Measurements from ENCODE around the gene EZR. TPM values are rescaled to one million over a fixed set of nuclear protein-coding genes. Genes with fewer than 3 reads are reported as not detected.

The EZR gene
- total and polyA plus RNA-seq, 2 of the 8 experiments (the other 6 are each of a cell fraction or from before 2014, with no cell fraction given) = 122 to 286 TPM

DNA sequence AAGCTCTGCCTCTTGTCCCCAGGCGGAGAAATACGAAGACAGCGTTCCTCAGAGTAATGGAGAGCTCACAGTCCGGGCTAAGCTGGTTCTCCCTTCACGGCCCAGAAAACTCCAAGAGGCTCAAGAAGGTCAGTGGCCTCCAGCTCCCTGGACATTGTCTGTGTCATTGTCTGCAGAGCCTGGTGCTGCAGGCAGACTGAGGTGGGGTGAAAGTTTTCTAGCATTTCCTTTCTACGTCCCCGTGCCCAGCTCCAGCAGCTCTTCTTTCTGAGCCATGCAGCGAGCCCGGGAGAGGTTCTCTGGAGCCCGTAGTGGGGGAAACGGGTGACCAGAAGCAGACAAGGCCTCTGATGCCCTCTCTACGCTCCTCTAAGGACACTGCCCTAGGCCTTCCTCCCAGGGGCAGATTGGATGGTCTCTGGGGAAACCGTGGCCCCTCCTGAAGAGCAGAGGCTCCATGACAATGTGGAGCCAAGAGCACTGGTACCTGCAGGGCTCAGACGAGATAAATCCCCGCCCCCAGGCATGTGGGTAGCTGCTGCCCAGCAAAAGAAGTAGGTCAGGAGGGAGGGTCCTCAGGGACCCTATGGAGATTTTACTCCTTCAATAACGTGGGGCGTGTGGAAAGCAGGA lies 58.4 kb downstream of the EZR start (continued):
- TF ChIP-seq, protein P1, sequence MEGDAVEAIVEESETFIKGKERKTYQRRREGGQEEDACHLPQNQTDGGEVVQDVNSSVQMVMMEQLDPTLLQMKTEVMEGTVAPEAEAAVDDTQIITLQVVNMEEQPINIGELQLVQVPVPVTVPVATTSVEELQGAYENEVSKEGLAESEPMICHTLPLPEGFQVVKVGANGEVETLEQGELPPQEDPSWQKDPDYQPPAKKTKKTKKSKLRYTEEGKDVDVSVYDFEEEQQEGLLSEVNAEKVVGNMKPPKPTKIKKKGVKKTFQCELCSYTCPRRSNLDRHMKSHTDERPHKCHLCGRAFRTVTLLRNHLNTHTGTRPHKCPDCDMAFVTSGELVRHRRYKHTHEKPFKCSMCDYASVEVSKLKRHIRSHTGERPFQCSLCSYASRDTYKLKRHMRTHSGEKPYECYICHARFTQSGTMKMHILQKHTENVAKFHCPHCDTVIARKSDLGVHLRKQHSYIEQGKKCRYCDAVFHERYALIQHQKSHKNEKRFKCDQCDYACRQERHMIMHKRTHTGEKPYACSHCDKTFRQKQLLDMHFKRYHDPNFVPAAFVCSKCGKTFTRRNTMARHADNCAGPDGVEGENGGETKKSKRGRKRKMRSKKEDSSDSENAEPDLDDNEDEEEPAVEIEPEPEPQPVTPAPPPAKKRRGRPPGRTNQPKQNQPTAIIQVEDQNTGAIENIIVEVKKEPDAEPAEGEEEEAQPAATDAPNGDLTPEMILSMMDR (IDR thresholded peaks at IDR 0.05; ENCODE audit: control extremely low read depth in 1 of 3, insufficient read depth in 1 of 3, low read depth in 1 of 3, low read length in 3 of 3) = no peak
- TF ChIP-seq RNF2 (IDR thresholded peaks at IDR 0.05; ENCODE audit: borderline replicate concordance, low read depth, low read length, missing control alignments, poor library complexity, severe bottlenecking) (no peak), GABPA (IDR thresholded peaks at IDR 0.05; ENCODE audit: borderline replicate concordance, insufficient read depth, low read length) (no peak), BACH1 (IDR thresholded peaks at IDR 0.05; ENCODE audit: low read length) (no peak), CBX5 (IDR thresholded peaks at IDR 0.05; ENCODE audit: low read depth, low read length) (no peak)
- TF ChIP-seq, protein P2, sequence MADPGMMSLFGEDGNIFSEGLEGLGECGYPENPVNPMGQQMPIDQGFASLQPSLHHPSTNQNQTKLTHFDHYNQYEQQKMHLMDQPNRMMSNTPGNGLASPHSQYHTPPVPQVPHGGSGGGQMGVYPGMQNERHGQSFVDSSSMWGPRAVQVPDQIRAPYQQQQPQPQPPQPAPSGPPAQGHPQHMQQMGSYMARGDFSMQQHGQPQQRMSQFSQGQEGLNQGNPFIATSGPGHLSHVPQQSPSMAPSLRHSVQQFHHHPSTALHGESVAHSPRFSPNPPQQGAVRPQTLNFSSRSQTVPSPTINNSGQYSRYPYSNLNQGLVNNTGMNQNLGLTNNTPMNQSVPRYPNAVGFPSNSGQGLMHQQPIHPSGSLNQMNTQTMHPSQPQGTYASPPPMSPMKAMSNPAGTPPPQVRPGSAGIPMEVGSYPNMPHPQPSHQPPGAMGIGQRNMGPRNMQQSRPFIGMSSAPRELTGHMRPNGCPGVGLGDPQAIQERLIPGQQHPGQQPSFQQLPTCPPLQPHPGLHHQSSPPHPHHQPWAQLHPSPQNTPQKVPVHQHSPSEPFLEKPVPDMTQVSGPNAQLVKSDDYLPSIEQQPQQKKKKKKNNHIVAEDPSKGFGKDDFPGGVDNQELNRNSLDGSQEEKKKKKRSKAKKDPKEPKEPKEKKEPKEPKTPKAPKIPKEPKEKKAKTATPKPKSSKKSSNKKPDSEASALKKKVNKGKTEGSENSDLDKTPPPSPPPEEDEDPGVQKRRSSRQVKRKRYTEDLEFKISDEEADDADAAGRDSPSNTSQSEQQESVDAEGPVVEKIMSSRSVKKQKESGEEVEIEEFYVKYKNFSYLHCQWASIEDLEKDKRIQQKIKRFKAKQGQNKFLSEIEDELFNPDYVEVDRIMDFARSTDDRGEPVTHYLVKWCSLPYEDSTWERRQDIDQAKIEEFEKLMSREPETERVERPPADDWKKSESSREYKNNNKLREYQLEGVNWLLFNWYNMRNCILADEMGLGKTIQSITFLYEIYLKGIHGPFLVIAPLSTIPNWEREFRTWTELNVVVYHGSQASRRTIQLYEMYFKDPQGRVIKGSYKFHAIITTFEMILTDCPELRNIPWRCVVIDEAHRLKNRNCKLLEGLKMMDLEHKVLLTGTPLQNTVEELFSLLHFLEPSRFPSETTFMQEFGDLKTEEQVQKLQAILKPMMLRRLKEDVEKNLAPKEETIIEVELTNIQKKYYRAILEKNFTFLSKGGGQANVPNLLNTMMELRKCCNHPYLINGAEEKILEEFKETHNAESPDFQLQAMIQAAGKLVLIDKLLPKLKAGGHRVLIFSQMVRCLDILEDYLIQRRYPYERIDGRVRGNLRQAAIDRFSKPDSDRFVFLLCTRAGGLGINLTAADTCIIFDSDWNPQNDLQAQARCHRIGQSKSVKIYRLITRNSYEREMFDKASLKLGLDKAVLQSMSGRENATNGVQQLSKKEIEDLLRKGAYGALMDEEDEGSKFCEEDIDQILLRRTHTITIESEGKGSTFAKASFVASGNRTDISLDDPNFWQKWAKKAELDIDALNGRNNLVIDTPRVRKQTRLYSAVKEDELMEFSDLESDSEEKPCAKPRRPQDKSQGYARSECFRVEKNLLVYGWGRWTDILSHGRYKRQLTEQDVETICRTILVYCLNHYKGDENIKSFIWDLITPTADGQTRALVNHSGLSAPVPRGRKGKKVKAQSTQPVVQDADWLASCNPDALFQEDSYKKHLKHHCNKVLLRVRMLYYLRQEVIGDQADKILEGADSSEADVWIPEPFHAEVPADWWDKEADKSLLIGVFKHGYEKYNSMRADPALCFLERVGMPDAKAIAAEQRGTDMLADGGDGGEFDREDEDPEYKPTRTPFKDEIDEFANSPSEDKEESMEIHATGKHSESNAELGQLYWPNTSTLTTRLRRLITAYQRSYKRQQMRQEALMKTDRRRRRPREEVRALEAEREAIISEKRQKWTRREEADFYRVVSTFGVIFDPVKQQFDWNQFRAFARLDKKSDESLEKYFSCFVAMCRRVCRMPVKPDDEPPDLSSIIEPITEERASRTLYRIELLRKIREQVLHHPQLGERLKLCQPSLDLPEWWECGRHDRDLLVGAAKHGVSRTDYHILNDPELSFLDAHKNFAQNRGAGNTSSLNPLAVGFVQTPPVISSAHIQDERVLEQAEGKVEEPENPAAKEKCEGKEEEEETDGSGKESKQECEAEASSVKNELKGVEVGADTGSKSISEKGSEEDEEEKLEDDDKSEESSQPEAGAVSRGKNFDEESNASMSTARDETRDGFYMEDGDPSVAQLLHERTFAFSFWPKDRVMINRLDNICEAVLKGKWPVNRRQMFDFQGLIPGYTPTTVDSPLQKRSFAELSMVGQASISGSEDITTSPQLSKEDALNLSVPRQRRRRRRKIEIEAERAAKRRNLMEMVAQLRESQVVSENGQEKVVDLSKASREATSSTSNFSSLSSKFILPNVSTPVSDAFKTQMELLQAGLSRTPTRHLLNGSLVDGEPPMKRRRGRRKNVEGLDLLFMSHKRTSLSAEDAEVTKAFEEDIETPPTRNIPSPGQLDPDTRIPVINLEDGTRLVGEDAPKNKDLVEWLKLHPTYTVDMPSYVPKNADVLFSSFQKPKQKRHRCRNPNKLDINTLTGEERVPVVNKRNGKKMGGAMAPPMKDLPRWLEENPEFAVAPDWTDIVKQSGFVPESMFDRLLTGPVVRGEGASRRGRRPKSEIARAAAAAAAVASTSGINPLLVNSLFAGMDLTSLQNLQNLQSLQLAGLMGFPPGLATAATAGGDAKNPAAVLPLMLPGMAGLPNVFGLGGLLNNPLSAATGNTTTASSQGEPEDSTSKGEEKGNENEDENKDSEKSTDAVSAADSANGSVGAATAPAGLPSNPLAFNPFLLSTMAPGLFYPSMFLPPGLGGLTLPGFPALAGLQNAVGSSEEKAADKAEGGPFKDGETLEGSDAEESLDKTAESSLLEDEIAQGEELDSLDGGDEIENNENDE (IDR thresholded peaks at IDR 0.05; ENCODE audit: insufficient replicate concordance, low read length) = no peak
